Bronchial smooth muscle cell (primary cell): ENCODE data around the gene DGKD. TPM values are rescaled to one million over a fixed set of nuclear protein-coding genes. Genes with fewer than 3 reads are reported as not detected.

Experiments used
- total RNA-seq: library from RNA; depleted of rRNA; stranded (reverse); fragments of >200 nt; gene quantifications from 2 replicates; pipeline ENCODE4 v1.2.1, GENCODE V29; 2014

Gene DGKD
- 6.0 and 9.3 TPM in 2 replicates for total RNA-seq

DNA sequence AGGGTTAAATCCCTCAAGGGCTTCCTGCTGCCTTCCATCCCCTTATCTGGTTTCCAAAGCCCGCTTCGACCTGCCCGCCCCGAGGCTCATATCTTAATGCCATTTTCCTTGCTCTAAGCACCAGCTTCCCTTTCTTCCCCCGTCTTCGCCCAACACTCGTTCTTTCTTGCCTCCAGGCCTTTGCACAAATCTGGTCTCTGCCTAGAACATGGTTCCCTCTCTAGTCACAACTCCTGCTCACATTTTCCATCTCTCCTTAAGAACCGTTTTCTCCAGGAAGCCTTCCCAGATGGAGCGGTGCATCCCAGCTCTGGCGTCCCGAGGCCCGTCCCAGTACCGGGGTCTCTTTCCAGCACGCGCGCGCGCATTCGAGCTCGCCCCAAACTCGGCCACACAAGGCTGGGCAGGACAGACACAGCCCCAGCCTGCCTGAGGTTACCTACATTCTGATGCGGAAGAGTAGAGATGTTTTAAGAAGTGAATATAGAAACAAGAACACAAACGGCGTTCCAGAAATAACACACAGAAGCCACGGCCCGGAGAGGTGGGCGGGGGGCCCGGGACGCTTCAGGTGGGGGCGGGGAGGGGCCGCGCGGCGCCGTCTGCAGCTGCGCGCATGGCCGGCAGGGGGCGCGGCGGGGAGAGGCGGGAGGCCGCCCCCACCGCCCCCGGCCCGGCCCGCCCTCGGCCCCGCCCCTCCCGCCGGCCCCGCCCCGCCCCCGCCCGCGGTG lies at the start of gene DGKD:
TSS of gene DGKD (plus strand) at position 726 of the 731 bp plus-strand sequence. CDS start 25 bp downstream, outside the sequence.

DNA sequence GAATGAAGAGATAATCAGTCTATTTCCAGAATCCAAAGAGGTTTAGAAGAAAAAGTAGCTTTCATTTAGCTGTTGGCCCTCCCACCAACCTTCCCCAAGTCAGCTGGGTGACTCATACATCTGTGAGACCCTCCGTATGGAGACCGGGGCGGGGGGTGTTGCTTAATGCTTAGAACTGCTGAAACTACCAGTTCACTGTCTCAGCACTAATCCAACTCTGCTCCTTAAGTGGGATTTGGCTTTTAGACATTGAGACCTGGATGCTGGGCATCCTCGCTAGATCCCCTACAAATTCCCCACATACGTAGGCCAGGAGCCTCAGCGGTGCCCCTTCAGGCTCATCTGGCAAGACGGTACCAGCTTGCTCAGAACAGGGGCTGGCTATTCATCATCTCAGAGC lies 46.7 kb upstream of the DGKD start, which contains the start of gene SAG:
TSS of gene SAG (plus strand) at position 252 of the 400 bp plus-strand sequence. CDS start 1,374 bp downstream, outside the sequence.

Other genes starting within 250 kb of the DGKD start
- 20.5 and 25.1 TPM in 2 replicates for gene ATG16L1, start 102.8 kb upstream of the DGKD start, total RNA-seq
- gene SAG, start 46.7 kb upstream of the DGKD start, total RNA-seq: under 0.01 TPM in 1 of 2 replicates, not detected in the other
- gene USP40, start 212.3 kb downstream of the DGKD start, total RNA-seq: 27.0 and 29.0 TPM in 2 replicates